Tibial nerve (tissue), 4 donors: ENCODE data around the gene TMEM176B. TPM values are rescaled to one million over a fixed set of nuclear protein-coding genes. Genes with fewer than 3 reads are reported as not detected.

Experiments used
- DNase-seq, 2 donors: peaks; one replicate each; pipeline ENCODE4 v3.0.0-alpha.2; 2019; ENCODE audit warnings: low spot score in 2 of 2
- H3K27ac ChIP-seq, 4 donors: fragments of 200-600 bp; sonication (generic) in 3 of 4; one replicate each; pipeline ENCODE4 v1.5.1; 2017 to 2019; ENCODE audit warnings: mild to moderate bottlenecking in 1 of 4
- H3K27me3 ChIP-seq, 2 donors: fragments of 200-600 bp; sonication (generic) in 1 of 2; one replicate each; pipeline versions ENCODE4 v1.5.1 to v1.6.0; 2017 to 2019
- H3K36me3 ChIP-seq, 3 donors: fragments of 200-600 bp; sonication (generic); one replicate each; pipeline ENCODE4 v1.5.1; 2018 to 2019
- H3K4me1 ChIP-seq, 4 donors: fragments of 200-600 bp; sonication (generic) in 3 of 4; one replicate each; pipeline ENCODE4 v1.5.1; 2017 to 2019
- H3K4me3 ChIP-seq, 4 donors: fragments of 200-600 bp; sonication (generic) in 3 of 4; one replicate each; pipeline ENCODE4 v1.5.1; 2017 to 2019; ENCODE audit warnings: mild to moderate bottlenecking in 1 of 4, moderate library complexity in 1 of 4
- H3K9me3 ChIP-seq, 4 donors: fragments of 200-600 bp; sonication (generic) in 3 of 4; one replicate each; pipeline ENCODE4 v1.5.1; 2017 to 2019
- EP300 ChIP-seq, 2 donors: sonication (generic); formaldehyde crosslinking; IDR thresholded peaks; one replicate each; pipeline ENCODE4 v1.6.1; 2017; ENCODE audit warnings: antibody characterized with exemption in 2 of 2, mild to moderate bottlenecking in 1 of 2
- POLR2A ChIP-seq, 2 donors: fragments of 450-650 bp; IDR thresholded peaks; one replicate each; pipeline ENCODE4 v1.6.1; 2017; ENCODE audit warnings: antibody characterized with exemption in 2 of 2, mild to moderate bottlenecking in 2 of 2, moderate library complexity in 2 of 2
- WGBS, 2 donors: methylation state at CpG; one replicate each; pipeline ENCODE4 v1.1.5; 2018; 5-methylcytosine and 5-hydroxymethylcytosine counted together
- total RNA-seq, 4 donors: library from RNA; depleted of rRNA; stranded (reverse); fragments of >200 nt; gene quantifications; one replicate each; pipeline ENCODE4 v1.1.0, GENCODE V29; 2016
- TF ChIP-seq, protein P1 (sequence below), 5 experiments: fragments of 200-600 bp in 3 of 5; fragments of 450-650 bp in 2 of 5; sonication (generic) in 3 of 5; IDR thresholded peaks; one replicate each; pipeline ENCODE4 v1.5.1; 2016 to 2019; ENCODE audit warnings: antibody characterized with exemption in 5 of 5, mild to moderate bottlenecking in 3 of 5, moderate library complexity in 2 of 5

The TMEM176B gene
- total RNA-seq, 4 donors from 2014 or later, result 33.9 to 83.1 (median 63.2) TPM

DNA sequence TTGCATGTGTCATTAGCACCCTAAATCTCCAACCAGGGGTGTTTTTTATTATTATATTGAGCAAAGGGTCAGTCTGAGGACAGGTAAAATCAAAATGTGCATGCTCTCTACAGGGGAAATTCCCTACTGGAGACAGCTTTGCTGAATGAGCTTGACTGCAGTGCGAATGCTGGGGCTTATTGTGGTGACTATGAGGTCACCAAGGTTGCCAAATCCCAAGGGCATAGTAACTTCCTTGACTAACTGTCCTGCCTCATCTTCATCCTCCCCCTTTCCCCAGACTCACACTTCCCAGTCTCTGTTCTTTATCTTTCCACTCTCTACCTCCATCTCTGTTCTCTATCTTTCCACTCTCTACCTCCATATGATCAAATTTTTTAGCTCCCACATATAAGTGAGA, 29.3 kb upstream of the TMEM176B start:
- no peak overlapping the region for H3K27ac ChIP-seq
- H3K4me1 ChIP-seq, result peaks cover 0 to 9% (median 0%) of the 10 kb centered on the region in 4 donors
- 50 to 62% methylated on average over 1 of the region's 1 CpG for WGBS, 2 donors
- no peaks in the 10 kb centered on the region for H3K27me3 ChIP-seq
- H3K9me3 ChIP-seq, result no peaks in the 10 kb centered on the region
- no peak overlapping the region for H3K4me3 ChIP-seq
- no peaks in the 10 kb centered on the region for H3K36me3 ChIP-seq
- TF ChIP-seq EP300 (IDR thresholded peaks at IDR 0.05) (no peak), POLR2A (IDR thresholded peaks at IDR 0.05) (no peak)
- TF ChIP-seq, protein P1, sequence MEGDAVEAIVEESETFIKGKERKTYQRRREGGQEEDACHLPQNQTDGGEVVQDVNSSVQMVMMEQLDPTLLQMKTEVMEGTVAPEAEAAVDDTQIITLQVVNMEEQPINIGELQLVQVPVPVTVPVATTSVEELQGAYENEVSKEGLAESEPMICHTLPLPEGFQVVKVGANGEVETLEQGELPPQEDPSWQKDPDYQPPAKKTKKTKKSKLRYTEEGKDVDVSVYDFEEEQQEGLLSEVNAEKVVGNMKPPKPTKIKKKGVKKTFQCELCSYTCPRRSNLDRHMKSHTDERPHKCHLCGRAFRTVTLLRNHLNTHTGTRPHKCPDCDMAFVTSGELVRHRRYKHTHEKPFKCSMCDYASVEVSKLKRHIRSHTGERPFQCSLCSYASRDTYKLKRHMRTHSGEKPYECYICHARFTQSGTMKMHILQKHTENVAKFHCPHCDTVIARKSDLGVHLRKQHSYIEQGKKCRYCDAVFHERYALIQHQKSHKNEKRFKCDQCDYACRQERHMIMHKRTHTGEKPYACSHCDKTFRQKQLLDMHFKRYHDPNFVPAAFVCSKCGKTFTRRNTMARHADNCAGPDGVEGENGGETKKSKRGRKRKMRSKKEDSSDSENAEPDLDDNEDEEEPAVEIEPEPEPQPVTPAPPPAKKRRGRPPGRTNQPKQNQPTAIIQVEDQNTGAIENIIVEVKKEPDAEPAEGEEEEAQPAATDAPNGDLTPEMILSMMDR (IDR thresholded peaks at IDR 0.05), result no peak
- DNase-seq, result no peak

DNA sequence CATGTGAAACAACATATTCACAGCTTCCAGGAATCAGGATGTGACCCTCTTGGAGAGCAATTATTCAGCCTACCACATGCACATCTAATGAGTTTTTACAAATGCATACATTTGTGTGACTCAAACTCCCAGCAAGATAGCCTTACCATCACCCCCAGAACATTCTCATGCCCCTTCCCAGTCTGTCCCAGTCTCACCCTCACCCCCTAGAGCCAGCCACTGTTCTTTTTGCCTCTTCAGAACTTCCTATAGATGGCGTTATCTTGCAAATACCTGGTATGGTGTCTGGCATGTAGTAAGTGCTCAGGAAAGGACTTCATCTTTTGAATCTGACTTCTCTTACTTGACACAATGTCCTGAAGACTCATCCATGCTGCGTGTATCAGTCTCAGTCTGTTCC, 28.2 kb upstream of the TMEM176B start:
- no peak for DNase-seq
- Histone ChIP-seq H3K27ac (no peak overlapping the region), H3K27me3 (no peaks in the 10 kb centered on the region), H3K4me1 (peaks cover 0 to 9% (median 0%) of the 10 kb centered on the region in 4 donors), H3K4me3 (no peak overlapping the region), H3K9me3 (no peaks in the 10 kb centered on the region), H3K36me3 (no peaks in the 10 kb centered on the region)
- 87 to 89% methylated on average over 2 of the region's 2 CpGs for WGBS, 2 donors
- TF ChIP-seq, protein P1 (IDR thresholded peaks at IDR 0.05), result no peak
- TF ChIP-seq POLR2A (IDR thresholded peaks at IDR 0.05), result no peak
- TF ChIP-seq EP300 (IDR thresholded peaks at IDR 0.05), result no peak

DNA sequence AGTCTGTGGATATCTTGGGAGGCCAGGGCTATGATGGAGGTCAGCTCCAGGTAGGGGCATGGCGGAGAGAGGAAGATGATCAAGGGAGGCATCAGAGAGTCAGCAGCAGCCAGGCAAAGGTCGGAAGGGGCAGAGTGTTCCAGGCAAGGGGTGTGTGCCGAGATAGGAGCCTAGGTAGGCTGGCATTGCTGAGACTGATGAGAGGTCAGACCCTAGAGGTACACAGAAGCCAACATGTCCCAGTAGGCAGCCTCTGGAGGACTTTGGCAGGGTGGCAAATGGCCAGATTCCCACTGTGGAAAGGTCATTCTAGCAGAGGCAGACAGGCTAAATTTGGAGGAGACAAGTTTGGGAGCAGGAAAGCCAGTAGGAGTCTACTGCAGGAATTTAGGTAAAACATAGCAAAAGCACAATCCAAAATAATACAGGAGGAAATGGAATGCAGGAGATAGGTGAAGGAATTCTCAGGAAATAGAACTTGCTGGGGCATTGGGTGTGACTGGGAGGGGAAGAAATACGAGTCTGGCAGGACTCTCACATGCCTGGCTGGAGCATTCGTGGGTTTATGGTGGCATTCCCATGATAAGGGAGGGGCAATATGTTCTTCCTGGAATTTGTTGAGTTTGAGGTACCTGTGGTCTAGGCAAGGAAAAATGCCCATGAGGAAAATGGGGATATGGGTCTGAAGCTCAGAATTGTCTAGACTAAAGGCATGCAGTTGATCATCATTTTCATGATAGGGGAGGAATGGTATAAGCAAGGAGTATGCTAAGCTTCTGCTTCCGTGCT, 26.1 kb upstream of the TMEM176B start:
- 63 to 70% methylated on average over 6 of the region's 6 CpGs for WGBS, 2 donors
- no peaks in the 10 kb centered on the region for H3K4me1 ChIP-seq
- no peak for DNase-seq
- H3K4me3 ChIP-seq, result no peak overlapping the region
- no peak overlapping the region for H3K27ac ChIP-seq
- H3K36me3 ChIP-seq, result no peaks in the 10 kb centered on the region
- H3K27me3 ChIP-seq, result no peaks in the 10 kb centered on the region
- TF ChIP-seq, protein P1 (IDR thresholded peaks at IDR 0.05), result no peak
- TF ChIP-seq POLR2A (IDR thresholded peaks at IDR 0.05), result no peak
- no peak for TF ChIP-seq EP300 (IDR thresholded peaks at IDR 0.05)
- H3K9me3 ChIP-seq, result peaks cover 0 to 10% (median 0%) of the 10 kb centered on the region in 4 donors

DNA sequence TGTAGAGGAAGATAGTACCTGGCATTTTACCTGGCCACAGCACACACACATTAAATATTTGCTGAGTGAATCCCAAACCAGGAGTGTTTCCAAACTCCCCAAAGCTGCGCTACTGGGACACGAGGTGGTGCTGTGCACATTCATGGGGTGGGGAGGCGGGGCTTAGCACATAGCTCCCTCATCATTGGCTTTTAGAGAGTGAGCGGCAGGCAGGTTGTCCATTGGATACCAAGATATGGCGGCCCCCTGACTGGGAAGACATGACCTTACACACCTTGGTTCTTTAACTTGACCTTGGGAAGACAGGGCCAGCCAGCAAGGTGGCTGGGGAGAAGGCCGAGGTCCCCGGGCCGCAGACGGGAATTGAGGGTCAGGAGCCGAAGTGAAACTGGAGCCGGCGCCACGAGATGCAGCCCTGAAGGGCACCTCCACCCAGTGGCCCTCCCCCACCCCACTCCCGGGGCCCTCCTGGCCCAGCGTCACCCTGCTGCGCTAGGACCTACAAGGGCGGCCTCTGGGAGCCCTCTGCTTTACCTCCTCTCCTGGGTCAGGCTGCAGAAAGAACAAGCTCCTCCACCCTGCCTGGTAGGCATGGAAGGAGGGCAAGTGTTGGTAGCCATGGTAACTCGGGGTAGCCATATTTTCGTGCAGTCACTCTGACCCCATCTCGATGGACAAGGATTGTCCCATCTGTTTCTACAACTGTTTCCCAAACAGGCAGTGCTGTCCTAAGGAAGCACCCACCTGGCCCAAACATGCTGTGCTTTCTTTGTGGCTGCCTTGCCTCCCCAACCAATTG, 24.4 kb upstream of the TMEM176B start:
- peaks cover 0 to 11% (median 0%) of the 10 kb centered on the region in 4 donors for H3K9me3 ChIP-seq
- H3K4me3 ChIP-seq, result no peak overlapping the region
- TF ChIP-seq, protein P1 (IDR thresholded peaks at IDR 0.05), result no peak
- no peak for TF ChIP-seq POLR2A (IDR thresholded peaks at IDR 0.05)
- TF ChIP-seq EP300 (IDR thresholded peaks at IDR 0.05), result no peak
- DNase-seq, result no peak
- H3K36me3 ChIP-seq, result no peaks in the 10 kb centered on the region
- WGBS, 2 donors, result 90 to 95% methylated on average over 20 of the region's 20 CpGs
- H3K4me1 ChIP-seq, result no peaks in the 10 kb centered on the region
- H3K27ac ChIP-seq, result no peak overlapping the region
- H3K27me3 ChIP-seq, result no peaks in the 10 kb centered on the region
